HepG2 (cell line): ENCODE results near the gene BCAR3. TPM values are rescaled to one million over a fixed set of nuclear protein-coding genes. Genes with fewer than 3 reads are reported as not detected.

Experiments
- ATF1 ChIP-seq: IDR thresholded peaks from 2 replicates; pipeline ENCODE4 v1.6.1; 2016; ENCODE audit warnings: mild to moderate bottlenecking, control low read depth
- ATRX ChIP-seq: sonication (generic); formaldehyde crosslinking; IDR thresholded peaks from 2 replicates; pipeline ENCODE4 v1.4.0; 2020; ENCODE audit warnings: missing genetic modification reagents, borderline replicate concordance
- GATA4 ChIP-seq: sonication (generic); IDR thresholded peaks from 2 replicates; pipeline ENCODE4 v1.6.1; 2016; ENCODE audit warnings: antibody characterized with exemption, low read depth, borderline replicate concordance
- HOXA7 ChIP-seq: sonication (generic); formaldehyde crosslinking; IDR thresholded peaks from 2 replicates; pipeline ENCODE4 v1.8.1; 2022; ENCODE audit warnings: mild to moderate bottlenecking, missing genetic modification reagents, moderate library complexity
- KLF13 ChIP-seq: sonication (generic); formaldehyde crosslinking; IDR thresholded peaks from 2 replicates; pipeline ENCODE4 v1.4.0; 2020; ENCODE audit warnings: mild to moderate bottlenecking, missing genetic modification reagents
- NCOA5 ChIP-seq: sonication (generic); formaldehyde crosslinking; IDR thresholded peaks from 2 replicates; pipeline ENCODE4 v1.4.0; 2020; ENCODE audit warnings: missing genetic modification reagents
- NONO ChIP-seq, 2 experiments: fragments of 450-650 bp in 1 of 2; sonication (generic) in 1 of 2; formaldehyde crosslinking in 1 of 2; IDR thresholded peaks in 1 of 2; conservative IDR thresholded peaks in 1 of 2; 2 replicates each; pipeline versions ENCODE4 v1.6.1 to v1.8.0; 2017 to 2022; ENCODE audit warnings: mild to moderate bottlenecking in 1 of 2, missing genetic modification reagents in 1 of 2, moderate library complexity in 1 of 2
- RARA ChIP-seq: IDR thresholded peaks from 2 replicates; pipeline ENCODE4 v1.6.1; 2016; ENCODE audit warnings: missing genetic modification reagents, missing compliant biosample characterization
- SATB2 ChIP-seq: sonication (generic); formaldehyde crosslinking; IDR thresholded peaks from 2 replicates; pipeline ENCODE4 v1.5.0; 2020; ENCODE audit warnings: missing genetic modification reagents
- SIX4 ChIP-seq: sonication (generic); formaldehyde crosslinking; IDR thresholded peaks from 2 replicates; pipeline ENCODE4 v1.4.0; 2020; ENCODE audit warnings: missing genetic modification reagents
- SP1 ChIP-seq, 2 experiments: fragments of 450-650 bp in 1 of 2; sonication (generic) in 1 of 2; formaldehyde crosslinking in 1 of 2; IDR thresholded peaks; 2 replicates each; pipeline versions ENCODE4 v1.4.0 to v1.6.1; 2016 to 2020; ENCODE audit warnings: missing genetic modification reagents in 1 of 2
- ZIK1 ChIP-seq: sonication (generic); formaldehyde crosslinking; IDR thresholded peaks from 2 replicates; pipeline ENCODE4 v1.5.0; 2020; ENCODE audit warnings: mild to moderate bottlenecking, low read depth, missing genetic modification reagents, borderline replicate concordance
- ZNF326 ChIP-seq: sonication (generic); formaldehyde crosslinking; IDR thresholded peaks from 2 replicates; pipeline ENCODE4 v1.4.0; 2020; ENCODE audit warnings: missing genetic modification reagents, borderline replicate concordance
- ZNF720 ChIP-seq: sonication (generic); formaldehyde crosslinking; IDR thresholded peaks from 2 replicates; pipeline ENCODE4 v1.4.0; 2020; ENCODE audit warnings: missing genetic modification reagents
- ZNF788 ChIP-seq: sonication (generic); formaldehyde crosslinking; IDR thresholded peaks from 2 replicates; pipeline ENCODE4 v1.5.0; 2020; ENCODE audit warnings: mild to moderate bottlenecking, missing genetic modification reagents, borderline replicate concordance
- polyA plus RNA-seq, 8 experiments: library from polyadenylated mRNA; depleted of rRNA in 3 of 8; stranded (reverse) in 7 of 8; unstranded in 1 of 8; fragments of >200 nt; fragmentation: Illumina TruSeq in 4 of 8; extraction: Trizol in 4 of 8; gene quantifications; 2 replicates each; pipeline versions ENCODE4 v1.2.1 to v1.2.3, GENCODE V29; 2011 to 2016; ENCODE audit warnings: low read depth in 4 of 8, missing spikeins in 1 of 8, mixed read lengths in 1 of 8; ENCODE audit not compliant: insufficient read depth in 1 of 8
- total RNA-seq, 5 experiments: library from RNA; depleted of rRNA; stranded (reverse); fragments of >200 nt; fragmentation: Illumina TruSeq; extraction: Trizol; gene quantifications; 2 replicates each; pipeline ENCODE4 v1.2.3, GENCODE V29; 2016; ENCODE audit warnings: low read depth in 1 of 5
- TF ChIP-seq, protein P1 (sequence below): sonication (generic); formaldehyde crosslinking; IDR thresholded peaks from 2 replicates; pipeline ENCODE4 v1.4.0; 2020; ENCODE audit warnings: missing genetic modification reagents, borderline replicate concordance
- TF ChIP-seq, protein P2 (sequence below): sonication (generic); formaldehyde crosslinking; IDR thresholded peaks from 2 replicates; pipeline ENCODE4 v1.5.0; 2020; ENCODE audit warnings: missing genetic modification reagents, mild to moderate bottlenecking, borderline replicate concordance
- TF ChIP-seq, protein P3 (sequence below): IDR thresholded peaks from 2 replicates; pipeline ENCODE4 v1.6.1; 2012; ENCODE audit warnings: low read length, improper control_type of control experiment

The BCAR3 gene
- total and polyA plus RNA-seq, 2 of the 13 experiments (the other 11 are each of a cell fraction or from before 2014, with no cell fraction given), result 3.6 to 4.8 TPM

DNA sequence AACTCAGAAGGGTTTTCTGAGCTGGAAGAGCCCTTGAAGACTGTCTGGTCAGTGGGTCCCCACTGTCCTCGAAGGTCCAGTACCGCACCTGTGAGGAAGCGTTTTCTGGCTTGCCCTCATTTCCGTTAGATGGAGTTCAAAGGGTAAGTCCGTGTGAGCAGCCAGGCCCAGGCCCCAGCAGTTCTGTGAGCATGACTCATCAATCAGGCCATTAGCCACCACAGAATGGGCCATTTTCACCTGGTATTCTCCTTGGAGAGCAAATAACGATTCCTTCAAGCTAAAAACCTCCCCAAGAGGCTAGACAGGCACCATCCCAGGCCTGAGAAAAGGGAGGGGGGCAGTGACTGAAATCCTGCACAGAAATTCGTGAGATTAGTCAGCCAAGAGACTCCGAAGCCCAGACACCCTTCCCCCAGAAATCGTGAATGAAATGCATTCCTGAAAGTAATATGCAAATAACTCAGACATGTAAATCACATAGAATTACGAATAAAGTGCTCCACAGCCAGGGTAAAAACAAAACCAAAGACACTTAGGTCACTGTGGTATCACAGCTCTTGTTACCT is 66.0 kb downstream of the BCAR3 start (continued):
- TF ChIP-seq ZNF788 (CRISPR knock-in tag), result peak; percentile 48; the same call in 1 of the 2 replicates
- TF ChIP-seq, protein P1, sequence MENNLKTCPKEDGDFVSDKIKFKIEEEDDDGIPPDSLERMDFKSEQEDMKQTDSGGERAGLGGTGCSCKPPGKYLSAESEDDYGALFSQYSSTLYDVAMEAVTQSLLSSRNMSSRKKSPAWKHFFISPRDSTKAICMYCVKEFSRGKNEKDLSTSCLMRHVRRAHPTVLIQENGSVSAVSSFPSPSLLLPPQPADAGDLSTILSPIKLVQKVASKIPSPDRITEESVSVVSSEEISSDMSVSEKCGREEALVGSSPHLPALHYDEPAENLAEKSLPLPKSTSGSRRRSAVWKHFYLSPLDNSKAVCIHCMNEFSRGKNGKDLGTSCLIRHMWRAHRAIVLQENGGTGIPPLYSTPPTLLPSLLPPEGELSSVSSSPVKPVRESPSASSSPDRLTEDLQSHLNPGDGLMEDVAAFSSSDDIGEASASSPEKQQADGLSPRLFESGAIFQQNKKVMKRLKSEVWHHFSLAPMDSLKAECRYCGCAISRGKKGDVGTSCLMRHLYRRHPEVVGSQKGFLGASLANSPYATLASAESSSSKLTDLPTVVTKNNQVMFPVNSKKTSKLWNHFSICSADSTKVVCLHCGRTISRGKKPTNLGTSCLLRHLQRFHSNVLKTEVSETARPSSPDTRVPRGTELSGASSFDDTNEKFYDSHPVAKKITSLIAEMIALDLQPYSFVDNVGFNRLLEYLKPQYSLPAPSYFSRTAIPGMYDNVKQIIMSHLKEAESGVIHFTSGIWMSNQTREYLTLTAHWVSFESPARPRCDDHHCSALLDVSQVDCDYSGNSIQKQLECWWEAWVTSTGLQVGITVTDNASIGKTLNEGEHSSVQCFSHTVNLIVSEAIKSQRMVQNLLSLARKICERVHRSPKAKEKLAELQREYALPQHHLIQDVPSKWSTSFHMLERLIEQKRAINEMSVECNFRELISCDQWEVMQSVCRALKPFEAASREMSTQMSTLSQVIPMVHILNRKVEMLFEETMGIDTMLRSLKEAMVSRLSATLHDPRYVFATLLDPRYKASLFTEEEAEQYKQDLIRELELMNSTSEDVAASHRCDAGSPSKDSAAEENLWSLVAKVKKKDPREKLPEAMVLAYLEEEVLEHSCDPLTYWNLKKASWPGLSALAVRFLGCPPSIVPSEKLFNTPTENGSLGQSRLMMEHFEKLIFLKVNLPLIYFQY (CRISPR knock-in tag), result peak; percentile 50; the same call in 1 of the 2 replicates
- TF ChIP-seq RARA (CRISPR knock-in tag), result no peak; the same call in 1 of the 2 replicates
- TF ChIP-seq KLF13 (CRISPR knock-in tag), result no peak
- no peak for TF ChIP-seq ZNF326 (CRISPR knock-in tag)
- TF ChIP-seq SIX4, result 0 out of 2 replicates have a peak, but pooled peaks have one; percentile 47
- TF ChIP-seq NONO (IDR thresholded peaks at IDR 0.05), result no peak
- no peak for TF ChIP-seq NONO (CRISPR knock-in tag; conservative IDR thresholded peaks at IDR 0.05)
- TF ChIP-seq SP1 (IDR thresholded peaks at IDR 0.05), result no peak
- TF ChIP-seq SP1 (CRISPR knock-in tag; IDR thresholded peaks at IDR 0.05), result no peak
- TF ChIP-seq ATF1, result no peak
- no peak for TF ChIP-seq ZNF720 (CRISPR knock-in tag)
- TF ChIP-seq HOXA7 (CRISPR knock-in tag), result no peak
- TF ChIP-seq GATA4, result 0 out of 2 replicates have a peak, but pooled peaks have one; percentile 11
- TF ChIP-seq SATB2, result no peak
- TF ChIP-seq, protein P2, sequence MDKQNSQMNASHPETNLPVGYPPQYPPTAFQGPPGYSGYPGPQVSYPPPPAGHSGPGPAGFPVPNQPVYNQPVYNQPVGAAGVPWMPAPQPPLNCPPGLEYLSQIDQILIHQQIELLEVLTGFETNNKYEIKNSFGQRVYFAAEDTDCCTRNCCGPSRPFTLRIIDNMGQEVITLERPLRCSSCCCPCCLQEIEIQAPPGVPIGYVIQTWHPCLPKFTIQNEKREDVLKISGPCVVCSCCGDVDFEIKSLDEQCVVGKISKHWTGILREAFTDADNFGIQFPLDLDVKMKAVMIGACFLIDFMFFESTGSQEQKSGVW (CRISPR knock-in tag), result no peak
- no peak for TF ChIP-seq ATRX
- TF ChIP-seq, protein P3, sequence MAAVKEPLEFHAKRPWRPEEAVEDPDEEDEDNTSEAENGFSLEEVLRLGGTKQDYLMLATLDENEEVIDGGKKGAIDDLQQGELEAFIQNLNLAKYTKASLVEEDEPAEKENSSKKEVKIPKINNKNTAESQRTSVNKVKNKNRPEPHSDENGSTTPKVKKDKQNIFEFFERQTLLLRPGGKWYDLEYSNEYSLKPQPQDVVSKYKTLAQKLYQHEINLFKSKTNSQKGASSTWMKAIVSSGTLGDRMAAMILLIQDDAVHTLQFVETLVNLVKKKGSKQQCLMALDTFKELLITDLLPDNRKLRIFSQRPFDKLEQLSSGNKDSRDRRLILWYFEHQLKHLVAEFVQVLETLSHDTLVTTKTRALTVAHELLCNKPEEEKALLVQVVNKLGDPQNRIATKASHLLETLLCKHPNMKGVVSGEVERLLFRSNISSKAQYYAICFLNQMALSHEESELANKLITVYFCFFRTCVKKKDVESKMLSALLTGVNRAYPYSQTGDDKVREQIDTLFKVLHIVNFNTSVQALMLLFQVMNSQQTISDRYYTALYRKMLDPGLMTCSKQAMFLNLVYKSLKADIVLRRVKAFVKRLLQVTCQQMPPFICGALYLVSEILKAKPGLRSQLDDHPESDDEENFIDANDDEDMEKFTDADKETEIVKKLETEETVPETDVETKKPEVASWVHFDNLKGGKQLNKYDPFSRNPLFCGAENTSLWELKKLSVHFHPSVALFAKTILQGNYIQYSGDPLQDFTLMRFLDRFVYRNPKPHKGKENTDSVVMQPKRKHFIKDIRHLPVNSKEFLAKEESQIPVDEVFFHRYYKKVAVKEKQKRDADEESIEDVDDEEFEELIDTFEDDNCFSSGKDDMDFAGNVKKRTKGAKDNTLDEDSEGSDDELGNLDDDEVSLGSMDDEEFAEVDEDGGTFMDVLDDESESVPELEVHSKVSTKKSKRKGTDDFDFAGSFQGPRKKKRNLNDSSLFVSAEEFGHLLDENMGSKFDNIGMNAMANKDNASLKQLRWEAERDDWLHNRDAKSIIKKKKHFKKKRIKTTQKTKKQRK, result no peak
- TF ChIP-seq NCOA5 (CRISPR knock-in tag), result no peak
- 0 out of 2 replicates have a peak, but pooled peaks have one; percentile 2 for TF ChIP-seq ZIK1
